Measurements from ENCODE around the gene GPX7.

The GPX7 gene

GRCh38 chr1:52601991-52602855 lies at the start of gene GPX7:
Gene GPX7, plus strand, starts transcription at chr1:52602371. Its CDS starts 39 bp downstream, at chr1:52602410.
- no peaks in the 10 kb centered on the region for H3K27me3 Mint-ChIP-seq
- peaks cover 49% of the 10 kb centered on the region for H3K4me1 Mint-ChIP-seq (ENCODE audit: low read depth)
- no peaks in the 10 kb centered on the region for H3K9me3 Mint-ChIP-seq (ENCODE audit: low read depth)
- H3K36me3 Mint-ChIP-seq, result peaks cover 8% of the 10 kb centered on the region
- H3K4me3 Mint-ChIP-seq, result peak within 1 kb of the TSS; percentile 93
- peak within 1 kb of the TSS; percentile 97 for H3K27ac Mint-ChIP-seq

GRCh38 chr1:52552505-52553361 lies 49.4 kb upstream of the GPX7 start, which contains the start of gene TUT4:
Gene TUT4, minus strand, starts transcription at chr1:52553092. Its CDS starts 26,812 bp downstream, at chr1:52526280.
- no peaks in the 10 kb centered on the region for H3K9me3 Mint-ChIP-seq (ENCODE audit: low read depth)
- peak within 1 kb of the TSS; percentile 70 for H3K27ac Mint-ChIP-seq
- H3K4me1 Mint-ChIP-seq (ENCODE audit: low read depth), result peaks cover 39% of the 10 kb centered on the region
- no peaks in the 10 kb centered on the region for H3K36me3 Mint-ChIP-seq
- peak within 1 kb of the TSS; percentile 82 for H3K4me3 Mint-ChIP-seq
- no peaks in the 10 kb centered on the region for H3K27me3 Mint-ChIP-seq

DNA sequence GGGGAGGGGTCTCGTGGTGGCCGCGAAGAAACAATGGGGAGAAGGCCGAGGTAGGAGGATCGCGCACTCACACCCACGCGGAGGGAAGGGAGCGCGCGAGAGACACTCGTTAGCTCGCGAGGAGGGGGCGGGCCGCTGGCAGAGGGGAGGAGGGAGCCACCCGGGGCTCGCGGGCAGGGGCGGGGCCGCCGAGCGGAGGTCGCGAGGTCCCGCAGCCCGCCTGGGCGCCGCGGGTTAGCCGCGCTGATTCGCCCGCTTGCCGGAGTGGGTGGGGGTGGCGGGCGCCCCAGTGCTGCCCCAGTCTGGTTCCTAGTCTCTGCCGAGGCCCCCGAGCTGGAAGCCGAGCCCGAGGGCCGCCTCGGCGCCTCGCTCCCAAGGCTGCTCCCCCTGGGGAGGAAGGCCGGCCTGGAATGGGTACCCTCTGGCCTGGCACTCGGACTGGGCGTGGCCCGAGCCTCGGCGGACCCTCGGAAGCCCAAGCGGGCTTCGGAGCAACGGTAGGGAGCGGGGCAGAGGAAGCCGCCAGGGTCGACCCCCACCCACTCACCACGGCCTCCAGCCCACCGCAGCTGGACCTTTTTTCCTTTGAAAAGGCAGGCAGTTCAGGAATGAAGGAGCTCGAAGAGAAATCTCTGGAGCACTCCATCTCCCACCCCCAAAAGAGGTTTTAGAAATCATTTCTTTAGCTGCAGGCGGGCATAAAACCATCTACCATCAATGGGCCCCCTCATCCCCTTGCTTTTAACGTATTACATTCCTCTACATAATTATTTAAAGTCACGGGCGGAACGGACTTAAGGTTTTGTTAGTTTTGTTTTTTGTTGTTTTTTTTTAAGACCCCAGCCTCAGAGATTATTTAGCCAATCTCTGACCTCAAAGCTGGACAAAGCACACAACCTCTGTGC lies 48.6 kb upstream of the GPX7 start:
- H3K27me3 Mint-ChIP-seq, result no peaks in the 10 kb centered on the region
- H3K4me3 Mint-ChIP-seq, result peak overlapping the region; percentile 82
- peak overlapping the region; percentile 70 for H3K27ac Mint-ChIP-seq

DNA sequence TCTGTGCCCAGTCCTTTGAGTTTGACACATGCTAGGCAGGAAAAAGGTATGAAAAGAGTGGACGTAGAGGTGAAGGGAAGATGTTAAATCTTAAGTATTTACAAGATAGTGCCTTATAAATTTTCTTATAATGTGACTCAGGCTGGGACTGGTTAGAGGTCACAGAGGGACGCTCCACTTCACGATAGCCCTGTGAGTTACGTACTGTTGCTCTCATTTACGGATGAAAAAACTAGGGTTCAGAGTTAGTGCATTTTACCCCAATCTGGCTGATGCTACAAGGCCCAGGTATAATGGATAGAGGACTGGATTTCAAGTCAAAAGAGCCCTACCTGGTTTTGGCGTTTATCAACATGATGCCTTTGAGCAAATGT lies 47.9 kb upstream of the GPX7 start:
- Mint-ChIP-seq H3K9me3 (ENCODE audit: low read depth) (no peaks in the 10 kb centered on the region), H3K27ac (peak overlapping the region; percentile 24), H3K27me3 (no peaks in the 10 kb centered on the region), H3K4me1 (ENCODE audit: low read depth) (peaks cover 27% of the 10 kb centered on the region), H3K4me3 (peak overlapping the region; percentile 82), H3K36me3 (no peaks in the 10 kb centered on the region)

More for the DNA sequence above, 48.6 kb upstream of the GPX7 start:
- no peaks in the 10 kb centered on the region for H3K36me3 Mint-ChIP-seq
- H3K4me1 Mint-ChIP-seq (ENCODE audit: low read depth), result peaks cover 34% of the 10 kb centered on the region
- H3K9me3 Mint-ChIP-seq (ENCODE audit: low read depth), result no peaks in the 10 kb centered on the region

DNA sequence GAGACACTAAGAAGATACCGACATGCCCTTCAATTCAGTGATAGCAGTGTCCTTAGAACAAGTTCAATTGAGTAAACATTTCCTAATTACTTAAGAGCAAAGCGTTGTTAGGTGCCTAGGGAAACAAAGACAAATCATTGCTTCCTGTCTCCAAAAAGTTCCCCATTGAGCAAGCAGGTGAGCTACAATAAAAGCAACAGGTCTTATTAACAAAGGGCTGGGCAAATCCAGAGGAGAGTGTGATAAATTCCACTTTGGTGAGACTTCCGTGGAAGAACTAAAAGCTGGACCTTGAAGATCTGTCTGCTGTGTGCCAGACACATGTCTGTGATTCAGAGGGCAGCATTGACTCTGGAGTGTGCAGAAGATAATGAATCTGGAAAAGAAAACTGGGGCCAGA lies 47.4 kb upstream of the GPX7 start:
- Mint-ChIP-seq H3K9me3 (ENCODE audit: low read depth) (no peaks in the 10 kb centered on the region), H3K4me1 (ENCODE audit: low read depth) (peaks cover 22% of the 10 kb centered on the region), H3K27ac (peak overlapping the region; percentile 24), H3K27me3 (no peaks in the 10 kb centered on the region), H3K36me3 (no peaks in the 10 kb centered on the region), H3K4me3 (peak overlapping the region; percentile 82)

GRCh38 chr1:52556641-52557360 lies 45.4 kb upstream of the GPX7 start:
- Mint-ChIP-seq H3K4me3 (no peak overlapping the region), H3K4me1 (ENCODE audit: low read depth) (peaks cover 14% of the 10 kb centered on the region), H3K27me3 (no peaks in the 10 kb centered on the region), H3K27ac (no peak overlapping the region), H3K36me3 (peaks cover 2% of the 10 kb centered on the region), H3K9me3 (ENCODE audit: low read depth) (no peaks in the 10 kb centered on the region)

DNA sequence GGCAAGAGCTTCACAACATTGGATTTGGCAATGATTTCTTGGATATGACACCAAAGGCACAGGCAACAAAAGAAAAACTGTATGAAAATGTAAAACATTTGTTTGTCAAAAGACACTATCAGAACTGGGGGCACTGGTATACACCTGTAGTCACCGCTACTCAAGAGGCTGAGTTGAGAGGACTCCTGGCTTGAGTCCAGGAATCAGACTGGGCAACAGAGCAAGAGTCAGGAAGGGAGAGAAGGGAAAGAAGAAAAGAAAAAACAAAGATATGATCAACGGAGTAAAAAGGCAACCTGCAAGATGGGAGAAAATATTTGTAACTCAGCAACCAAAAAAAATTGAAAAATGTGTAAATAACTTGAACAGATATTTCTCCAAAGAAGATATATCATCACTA lies 43.2 kb upstream of the GPX7 start:
- Mint-ChIP-seq H3K36me3 (peaks cover 4% of the 10 kb centered on the region), H3K4me3 (no peak overlapping the region), H3K9me3 (ENCODE audit: low read depth) (no peaks in the 10 kb centered on the region), H3K4me1 (ENCODE audit: low read depth) (peaks cover 13% of the 10 kb centered on the region), H3K27me3 (no peaks in the 10 kb centered on the region), H3K27ac (no peak overlapping the region)

DNA sequence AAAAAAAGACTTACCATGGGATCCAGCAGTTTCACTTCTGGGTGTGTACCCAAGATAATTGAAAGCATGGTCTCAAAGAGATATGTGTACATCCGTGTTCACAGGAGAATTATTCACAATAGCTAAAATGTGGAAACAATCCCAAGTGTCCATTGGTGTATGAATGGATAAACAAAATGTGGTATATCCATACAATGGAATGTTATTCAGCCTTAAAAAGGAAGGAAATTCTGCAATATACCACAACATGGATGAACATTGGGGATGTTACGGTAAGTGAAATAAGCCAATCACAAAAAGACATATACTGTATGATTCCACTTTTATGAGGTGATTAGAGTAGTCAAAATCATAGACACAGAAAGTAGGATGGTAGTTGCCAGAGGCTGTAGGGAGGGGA lies 42.3 kb upstream of the GPX7 start:
- H3K4me1 Mint-ChIP-seq (ENCODE audit: low read depth), result peaks cover 3% of the 10 kb centered on the region
- H3K9me3 Mint-ChIP-seq (ENCODE audit: low read depth), result no peaks in the 10 kb centered on the region
- no peak overlapping the region for H3K27ac Mint-ChIP-seq
- peaks cover 4% of the 10 kb centered on the region for H3K36me3 Mint-ChIP-seq
- H3K4me3 Mint-ChIP-seq, result no peak overlapping the region
- no peaks in the 10 kb centered on the region for H3K27me3 Mint-ChIP-seq

DNA sequence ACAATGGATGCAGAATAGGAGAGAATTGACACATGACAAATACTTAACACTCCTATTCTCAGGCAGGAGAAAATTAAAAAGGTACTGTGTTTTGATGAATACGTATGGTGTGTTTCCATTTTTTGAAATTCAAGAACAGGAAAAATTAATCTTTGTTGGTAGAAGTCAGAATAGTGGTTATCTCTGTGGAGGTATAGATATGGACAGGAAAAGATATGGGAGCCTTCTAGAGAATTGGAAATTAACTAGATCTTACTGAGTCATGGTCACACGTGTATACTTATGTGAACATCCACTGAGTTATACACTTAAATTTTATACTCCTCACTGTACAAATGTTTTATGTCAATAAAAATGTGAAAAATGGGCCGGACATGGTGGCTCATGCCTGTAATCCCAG lies 39.4 kb upstream of the GPX7 start:
- H3K36me3 Mint-ChIP-seq, result peaks cover 4% of the 10 kb centered on the region
- no peaks in the 10 kb centered on the region for H3K9me3 Mint-ChIP-seq (ENCODE audit: low read depth)
- no peak overlapping the region for H3K4me3 Mint-ChIP-seq

GRCh38 chr1:52567943-52568342 lies 34.2 kb upstream of the GPX7 start:
- Mint-ChIP-seq H3K27ac (no peak overlapping the region), H3K36me3 (no peaks in the 10 kb centered on the region), H3K4me1 (ENCODE audit: low read depth) (peaks cover 19% of the 10 kb centered on the region), H3K27me3 (no peaks in the 10 kb centered on the region), H3K9me3 (ENCODE audit: low read depth) (no peaks in the 10 kb centered on the region), H3K4me3 (no peak overlapping the region)

More for the DNA sequence above, 39.4 kb upstream of the GPX7 start:
- Mint-ChIP-seq H3K27ac (no peak overlapping the region), H3K4me1 (ENCODE audit: low read depth) (peaks cover under 1% of the 10 kb centered on the region), H3K27me3 (no peaks in the 10 kb centered on the region)

DNA sequence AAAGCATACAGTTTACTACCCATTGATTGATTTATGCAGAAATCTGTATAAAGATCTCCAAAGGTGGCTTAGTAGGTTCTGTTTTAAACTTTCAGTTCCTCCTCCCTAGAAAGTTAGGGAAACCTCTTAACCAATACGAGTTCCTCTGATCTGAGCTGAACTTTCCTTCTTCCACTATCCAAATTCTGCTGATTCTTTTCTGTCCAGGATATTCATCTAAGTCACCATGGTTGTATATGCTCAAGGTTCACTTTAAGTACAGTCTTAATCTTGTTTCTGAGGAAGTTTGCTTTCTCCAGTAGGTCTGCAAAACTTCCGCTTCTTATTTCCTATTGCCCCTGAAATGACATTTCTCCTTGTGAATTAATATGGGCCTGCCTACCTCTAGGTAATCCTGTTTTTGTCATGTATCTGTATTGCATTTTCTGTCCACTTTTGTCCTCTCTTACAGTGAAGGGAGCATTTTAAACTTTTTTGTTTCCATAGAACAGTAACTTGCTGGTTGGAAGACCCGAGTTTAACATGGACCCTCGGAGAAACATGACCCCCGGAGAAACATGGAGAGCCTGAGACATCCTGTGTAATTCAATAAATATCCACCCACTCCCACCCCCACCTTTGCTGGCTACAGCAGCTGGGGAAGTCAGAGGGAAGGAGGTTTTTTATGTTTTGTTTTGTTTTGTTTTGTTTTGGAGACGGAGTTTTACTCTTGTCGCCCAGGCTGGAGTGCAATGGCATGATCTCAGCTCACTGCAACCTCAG lies 32.5 kb upstream of the GPX7 start:
- Mint-ChIP-seq H3K4me1 (ENCODE audit: low read depth) (peaks cover 21% of the 10 kb centered on the region), H3K27me3 (no peaks in the 10 kb centered on the region), H3K36me3 (no peaks in the 10 kb centered on the region), H3K27ac (peak overlapping the region; percentile 13), H3K9me3 (ENCODE audit: low read depth) (no peaks in the 10 kb centered on the region), H3K4me3 (no peak overlapping the region)

DNA sequence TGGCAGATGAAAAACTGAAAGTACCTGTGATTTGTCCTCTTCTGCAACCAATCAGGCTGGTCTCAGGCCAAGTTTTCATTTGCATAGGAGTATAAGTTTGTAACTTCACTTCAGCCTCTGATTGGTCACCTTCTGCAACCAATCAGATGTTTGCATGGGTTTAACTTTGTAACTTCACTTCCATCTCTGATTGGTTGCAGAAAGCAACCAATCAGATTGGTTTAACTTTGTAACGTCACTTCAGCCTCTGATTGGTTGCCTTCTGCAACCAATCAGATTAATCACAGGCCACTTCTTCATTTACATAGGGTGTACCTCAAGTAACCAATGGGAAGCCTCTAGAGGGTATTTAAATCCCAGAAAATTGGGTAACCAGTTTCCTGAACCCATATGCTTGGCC lies 30.4 kb upstream of the GPX7 start:
- peaks cover 21% of the 10 kb centered on the region for H3K4me1 Mint-ChIP-seq (ENCODE audit: low read depth)
- H3K9me3 Mint-ChIP-seq (ENCODE audit: low read depth), result no peaks in the 10 kb centered on the region
- H3K4me3 Mint-ChIP-seq, result no peak overlapping the region
- no peaks in the 10 kb centered on the region for H3K36me3 Mint-ChIP-seq
- no peak overlapping the region for H3K27ac Mint-ChIP-seq
- H3K27me3 Mint-ChIP-seq, result no peaks in the 10 kb centered on the region

- Mint-ChIP-seq H3K9me3 (ENCODE audit: low read depth) (no peaks in the 10 kb centered on the region), H3K4me1 (ENCODE audit: low read depth) (peaks cover 21% of the 10 kb centered on the region), H3K36me3 (no peaks in the 10 kb centered on the region), H3K4me3 (no peak overlapping the region), H3K27me3 (no peaks in the 10 kb centered on the region), H3K27ac (no peak overlapping the region)
Observed at GRCh38 chr1:52572387-52572786, 29.8 kb upstream of the GPX7 start.
